Esophagus squamous epithelium (tissue), 5 donors: Measurements from ENCODE around the gene OLFML3. TPM values are rescaled to one million over a fixed set of nuclear protein-coding genes. Genes with fewer than 3 reads are reported as not detected.

Experiments
- DNase-seq: peaks from one replicate; lab custom pipeline; 2025; lab: John Stamatoyannopoulos, UW
- H3K27ac ChIP-seq, 4 donors: fragments of 200-600 bp; sonication (generic); one replicate each; pipeline ENCODE4 v1.5.1; 2016 to 2019; ENCODE audit warnings: mild to moderate bottlenecking in 1 of 4
- H3K27me3 ChIP-seq, 4 donors: fragments of 200-600 bp; sonication (generic); 1 replicate in 3 of 4; 2 replicates in 1 of 4; pipeline versions ENCODE4 v1.5.1 to v1.6.0; 2017 to 2021; ENCODE audit warnings: antibody characterized with exemption in 1 of 4
- H3K36me3 ChIP-seq, 3 donors: fragments of 200-600 bp; sonication (generic); one replicate each; pipeline ENCODE4 v1.5.1; 2016 to 2019
- H3K4me1 ChIP-seq, 3 donors: fragments of 200-600 bp; sonication (generic); one replicate each; pipeline ENCODE4 v1.5.1; 2017 to 2019
- H3K4me3 ChIP-seq, 4 donors: fragments of 200-600 bp; sonication (generic); 1 replicate in 3 of 4; 2 replicates in 1 of 4; pipeline ENCODE4 v1.5.1; 2016 to 2019; ENCODE audit warnings: mild to moderate bottlenecking in 2 of 4, moderate library complexity in 1 of 4
- H3K9me3 ChIP-seq, 3 donors: fragments of 200-600 bp; sonication (generic); one replicate each; pipeline ENCODE4 v1.5.1; 2016 to 2019
- CTCF ChIP-seq, 6 experiments: fragments of 450-650 bp in 4 of 6; fragments of 200-600 bp in 2 of 6; sonication (generic) in 2 of 6; IDR thresholded peaks; one replicate each; pipeline ENCODE4 v1.5.1; 2016 to 2019; ENCODE audit warnings: antibody characterized with exemption in 6 of 6, mild to moderate bottlenecking in 4 of 6, moderate library complexity in 4 of 6
- POLR2A ChIP-seq, 4 donors: fragments of 450-650 bp; IDR thresholded peaks; one replicate each; pipeline ENCODE4 v1.6.1; 2017; ENCODE audit warnings: antibody characterized with exemption in 4 of 4, mild to moderate bottlenecking in 4 of 4, moderate library complexity in 3 of 4
- WGBS, 2 donors: methylation state at CpG; one replicate each; pipeline ENCODE4 v1.1.5; 2018; 5-methylcytosine and 5-hydroxymethylcytosine counted together
- intact Hi-C: fragments of 100-400 bp; cut with DNase I; formaldehyde crosslinking; loops from one replicate; pipeline ENCODE4 v1.15.0; 2022
- total RNA-seq, 4 donors: library from RNA; depleted of rRNA; stranded (reverse); fragments of >200 nt; gene quantifications; one replicate each; pipeline ENCODE4 v1.1.0, GENCODE V29; 2016
- donor health status: DM: yes; HTN: yes; CAD: no.

OLFML3 gene
- total RNA-seq, 4 donors from 2014 or later = 1.2 to 62.0 (median 9.9) TPM

GRCh38 chr1:113949007-113949406 is 30.3 kb upstream of the OLFML3 start:
- 76 to 86% methylated on average over 4 to 5 of the region's 5 CpGs for WGBS, 2 donors
- Histone ChIP-seq H3K36me3 (peaks cover 0 to 21% (median 0%) of the 10 kb centered on the region in 3 donors), H3K9me3 (no peaks in the 10 kb centered on the region), H3K27me3 (no peaks in the 10 kb centered on the region), H3K27ac (peak overlapping the region in 2 of 4 donors; percentile 60 to 62), H3K4me3 (no peak overlapping the region), H3K4me1 (peaks cover 0 to 54% (median 29%) of the 10 kb centered on the region in 3 donors)
- TF ChIP-seq POLR2A (IDR thresholded peaks at IDR 0.05) (no peak), CTCF (IDR thresholded peaks at IDR 0.05) (peak in 3 of 6 experiments; percentile 19 to 35 (median 21))
- no peak for DNase-seq
- intact Hi-C loops = no loop called here

GRCh38 chr1:113950908-113951307 is 28.4 kb upstream of the OLFML3 start:
- no peak for DNase-seq
- WGBS, 2 donors = 100% methylated on average over 1 of the region's 1 CpG
- no peaks in the 10 kb centered on the region for H3K27me3 ChIP-seq
- no peak overlapping the region for H3K27ac ChIP-seq
- no peak for TF ChIP-seq CTCF (IDR thresholded peaks at IDR 0.05)
- no peak for TF ChIP-seq POLR2A (IDR thresholded peaks at IDR 0.05)
- H3K36me3 ChIP-seq = peaks cover 0 to 27% (median 0%) of the 10 kb centered on the region in 3 donors
- peaks cover 0 to 53% (median 29%) of the 10 kb centered on the region in 3 donors for H3K4me1 ChIP-seq
- H3K9me3 ChIP-seq = no peaks in the 10 kb centered on the region
- intact Hi-C loops = no loop called here
- H3K4me3 ChIP-seq = no peak overlapping the region

- TF ChIP-seq POLR2A (IDR thresholded peaks at IDR 0.05) (no peak), CTCF (IDR thresholded peaks at IDR 0.05) (no peak)
- no peaks in the 10 kb centered on the region for H3K9me3 ChIP-seq
- DNase-seq = no peak
- no peaks in the 10 kb centered on the region for H3K27me3 ChIP-seq
- 93 to 100% methylated on average over 2 of the region's 2 CpGs for WGBS, 2 donors
- H3K36me3 ChIP-seq = peaks cover 0 to 35% (median 4%) of the 10 kb centered on the region in 3 donors
- peaks cover 0 to 45% (median 21%) of the 10 kb centered on the region in 3 donors for H3K4me1 ChIP-seq
- H3K27ac ChIP-seq = no peak overlapping the region
- no peak overlapping the region for H3K4me3 ChIP-seq
- intact Hi-C loops = no loop called here
Measured at GRCh38 chr1:113951719-113952118, 27.6 kb upstream of the OLFML3 start.

GRCh38 chr1:113957984-113958383 is 21.3 kb upstream of the OLFML3 start:
- Histone ChIP-seq H3K27ac (no peak overlapping the region), H3K27me3 (no peaks in the 10 kb centered on the region), H3K4me3 (no peak overlapping the region), H3K36me3 (peaks cover 0 to 88% (median 10%) of the 10 kb centered on the region in 3 donors), H3K4me1 (no peaks in the 10 kb centered on the region), H3K9me3 (no peaks in the 10 kb centered on the region)
- no peak for DNase-seq
- no peak for TF ChIP-seq POLR2A (IDR thresholded peaks at IDR 0.05)
- no peak for TF ChIP-seq CTCF (IDR thresholded peaks at IDR 0.05)
- intact Hi-C loops = no loop called here
- 77 to 94% methylated on average over 1 of the region's 1 CpG for WGBS, 2 donors

- no peak for DNase-seq
- no peak for TF ChIP-seq POLR2A (IDR thresholded peaks at IDR 0.05)
- no peak for TF ChIP-seq CTCF (IDR thresholded peaks at IDR 0.05)
- peaks cover 0 to 90% (median 14%) of the 10 kb centered on the region in 3 donors for H3K36me3 ChIP-seq
- intact Hi-C loops = no loop called here
- H3K4me3 ChIP-seq = no peak overlapping the region
- H3K27me3 ChIP-seq = no peaks in the 10 kb centered on the region
- no peaks in the 10 kb centered on the region for H3K4me1 ChIP-seq
- H3K27ac ChIP-seq = no peak overlapping the region
- H3K9me3 ChIP-seq = no peaks in the 10 kb centered on the region
- WGBS, 2 donors = 79 to 84% methylated on average over 1 of the region's 1 CpG
Measured at GRCh38 chr1:113958691-113959090, 20.6 kb upstream of the OLFML3 start.
